SK-N-SH treated with all-trans-retinoic acid at 6 μM for 48 hours (cell line): ENCODE measurements around the gene FAM3D.

Source experiments
- ATAC-seq: fragments of 200-7000 bp; cut with Tn5 transposase; 3 replicates; pipeline ENCODE4 v1.9.1; 2020; ENCODE audit warnings: mild to moderate bottlenecking, moderate library complexity
- ARNTL ChIP-seq: fragments of 450-650 bp; formaldehyde crosslinking; IDR thresholded peaks from 2 replicates; pipeline ENCODE4 v1.5.0; 2020; ENCODE audit warnings: low read depth, mild to moderate bottlenecking, moderate library complexity, borderline replicate concordance
- BACH2 ChIP-seq: fragments of 250-450 bp; sonication (Bioruptor Pico); IDR thresholded peaks from 2 replicates; pipeline ENCODE4 v1.9.0; 2021; ENCODE audit warnings: mild to moderate bottlenecking, borderline replicate concordance
- CREB5 ChIP-seq: fragments of 250-450 bp; sonication (Bioruptor Pico); IDR thresholded peaks from 2 replicates; pipeline ENCODE4 v1.5.1; 2020; ENCODE audit warnings: low read depth, mild to moderate bottlenecking, moderate library complexity
- GLIS3 ChIP-seq: fragments of 250-450 bp; sonication (Bioruptor Pico); IDR thresholded peaks from 2 replicates; pipeline ENCODE4 v1.5.0; 2020; ENCODE audit warnings: mild to moderate bottlenecking, moderate library complexity
- ISL1 ChIP-seq: fragments of 250-450 bp; sonication (Bioruptor Pico); IDR thresholded peaks from 2 replicates; pipeline ENCODE4 v2.1.2; 2022; ENCODE audit warnings: mild to moderate bottlenecking, moderate library complexity
- OSR1 ChIP-seq: fragments of 250-450 bp; sonication (Bioruptor Pico); IDR thresholded peaks from 2 replicates; pipeline ENCODE4 v1.8.0; 2022; ENCODE audit warnings: moderate library complexity, mild to moderate bottlenecking, inconsistent platforms
- PATZ1 ChIP-seq: fragments of 250-450 bp; sonication (Bioruptor Pico); IDR thresholded peaks from 2 replicates; pipeline ENCODE4 v1.8.0; 2020; ENCODE audit warnings: mild to moderate bottlenecking, moderate library complexity, borderline replicate concordance
- PPARA ChIP-seq: fragments of 250-450 bp; sonication (Bioruptor Pico); IDR thresholded peaks from 2 replicates; pipeline ENCODE4 v1.5.0; 2020; ENCODE audit warnings: mild to moderate bottlenecking, borderline replicate concordance
- RARB ChIP-seq: fragments of 250-450 bp; sonication (Bioruptor Pico); IDR thresholded peaks from 2 replicates; pipeline ENCODE4 v1.8.0; 2021; ENCODE audit warnings: mild to moderate bottlenecking, moderate library complexity
- SNAI2 ChIP-seq: fragments of 250-450 bp; sonication (Bioruptor Pico); IDR thresholded peaks from 2 replicates; pipeline ENCODE4 v1.5.0; 2020; ENCODE audit warnings: mild to moderate bottlenecking, moderate library complexity
- TCF4 ChIP-seq: fragments of 250-450 bp; sonication (Bioruptor Pico); IDR thresholded peaks from 2 replicates; pipeline ENCODE4 v1.8.0; 2021; ENCODE audit warnings: mild to moderate bottlenecking, moderate library complexity, borderline replicate concordance
- TOX ChIP-seq: fragments of 250-450 bp; sonication (Bioruptor Pico); IDR thresholded peaks from 2 replicates; pipeline ENCODE4 v1.8.0; 2021; ENCODE audit warnings: mild to moderate bottlenecking, moderate library complexity, borderline replicate concordance
- TSHZ2 ChIP-seq: fragments of 250-450 bp; sonication (Bioruptor Pico); IDR thresholded peaks from 2 replicates; pipeline ENCODE4 v1.5.0; 2020; ENCODE audit warnings: mild to moderate bottlenecking, moderate library complexity
- ZC3H10 ChIP-seq: fragments of 250-450 bp; sonication (Bioruptor Pico); IDR thresholded peaks from 2 replicates; pipeline ENCODE4 v1.5.1; 2021; ENCODE audit warnings: mild to moderate bottlenecking, moderate library complexity
- ZFP3 ChIP-seq: fragments of 250-450 bp; sonication (Bioruptor Pico); IDR thresholded peaks from 2 replicates; pipeline ENCODE4 v1.5.0; 2020; ENCODE audit warnings: mild to moderate bottlenecking, moderate library complexity
- ZFP30 ChIP-seq: fragments of 450-650 bp; formaldehyde crosslinking; IDR thresholded peaks from 2 replicates; pipeline ENCODE4 v1.5.0; 2022; ENCODE audit warnings: mild to moderate bottlenecking, moderate library complexity
- ZNF565 ChIP-seq: fragments of 450-650 bp; formaldehyde crosslinking; conservative IDR thresholded peaks from 2 replicates; pipeline ENCODE4 v1.5.0; 2020; ENCODE audit warnings: low read depth, mild to moderate bottlenecking, moderate library complexity
- ZNF70 ChIP-seq: fragments of 450-650 bp; formaldehyde crosslinking; IDR thresholded peaks from 2 replicates; pipeline ENCODE4 v1.5.0; 2020; ENCODE audit warnings: mild to moderate bottlenecking, moderate library complexity
- ZNF8 ChIP-seq: fragments of 450-650 bp; formaldehyde crosslinking; IDR thresholded peaks from 2 replicates; pipeline ENCODE4 v1.5.0; 2020; ENCODE audit warnings: mild to moderate bottlenecking, moderate library complexity
- TF ChIP-seq, protein P1 (sequence below): fragments of 250-450 bp; sonication (Bioruptor Pico); IDR thresholded peaks from 2 replicates; pipeline ENCODE4 v1.5.1; 2021; ENCODE audit warnings: mild to moderate bottlenecking, moderate library complexity
- TF ChIP-seq, protein P2 (sequence below): fragments of 250-450 bp; sonication (Bioruptor Pico); IDR thresholded peaks from 2 replicates; pipeline ENCODE4 v1.8.0; 2021; ENCODE audit warnings: low read depth, mild to moderate bottlenecking, moderate library complexity, borderline replicate concordance

The FAM3D gene

GRCh38 chr3:58626841-58627569, 39.6 kb downstream of the FAM3D start (continued):
- TF ChIP-seq CREB5 (CRISPR knock-in tag) (no peak), TCF4 (CRISPR knock-in tag) (no peak), ZNF565 (CRISPR knock-in tag) (no peak), ZNF70 (CRISPR knock-in tag) (no peak)
- TF ChIP-seq, protein P1, sequence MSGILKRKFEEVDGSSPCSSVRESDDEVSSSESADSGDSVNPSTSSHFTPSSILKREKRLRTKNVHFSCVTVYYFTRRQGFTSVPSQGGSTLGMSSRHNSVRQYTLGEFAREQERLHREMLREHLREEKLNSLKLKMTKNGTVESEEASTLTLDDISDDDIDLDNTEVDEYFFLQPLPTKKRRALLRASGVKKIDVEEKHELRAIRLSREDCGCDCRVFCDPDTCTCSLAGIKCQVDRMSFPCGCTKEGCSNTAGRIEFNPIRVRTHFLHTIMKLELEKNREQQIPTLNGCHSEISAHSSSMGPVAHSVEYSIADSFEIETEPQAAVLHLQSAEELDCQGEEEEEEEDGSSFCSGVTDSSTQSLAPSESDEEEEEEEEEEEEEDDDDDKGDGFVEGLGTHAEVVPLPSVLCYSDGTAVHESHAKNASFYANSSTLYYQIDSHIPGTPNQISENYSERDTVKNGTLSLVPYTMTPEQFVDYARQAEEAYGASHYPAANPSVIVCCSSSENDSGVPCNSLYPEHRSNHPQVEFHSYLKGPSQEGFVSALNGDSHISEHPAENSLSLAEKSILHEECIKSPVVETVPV (CRISPR knock-in tag): no peak

DNA sequence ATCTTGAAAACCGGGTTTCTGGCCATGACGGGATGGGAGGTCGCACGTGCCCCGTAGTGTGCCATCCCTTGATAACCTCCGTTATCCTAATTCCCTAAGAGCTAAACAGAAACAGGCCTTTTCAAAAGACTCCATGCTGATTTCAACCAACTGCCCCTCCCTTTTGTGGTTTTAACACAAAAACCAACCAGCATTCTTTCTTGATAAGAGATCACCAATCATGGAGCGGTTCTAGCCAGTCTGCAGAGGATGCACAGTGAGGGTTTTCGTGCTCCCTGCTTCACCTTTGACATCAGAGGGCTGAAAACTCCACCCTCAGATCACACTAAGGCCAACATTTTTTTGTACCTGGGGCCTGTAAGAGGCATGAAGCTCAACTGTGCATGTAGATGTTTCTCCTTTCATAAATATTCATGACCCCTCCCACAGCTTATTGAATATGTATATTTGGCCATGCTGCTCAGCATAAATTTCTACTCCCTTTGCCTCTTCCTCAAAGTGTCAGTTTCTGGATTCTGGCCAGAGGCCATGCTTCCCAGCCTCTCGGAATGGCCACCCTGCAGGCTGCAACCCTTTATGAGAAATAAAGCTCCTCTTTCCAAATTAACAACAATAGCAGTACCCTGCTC, 41.3 kb downstream of the FAM3D start:
- no peak for ATAC-seq

More for the DNA sequence above, 41.3 kb downstream of the FAM3D start:
- TF ChIP-seq ZNF8 (CRISPR knock-in tag) (no peak), SNAI2 (CRISPR knock-in tag) (no peak), TOX (CRISPR knock-in tag) (no peak), ZNF565 (CRISPR knock-in tag) (no peak), GLIS3 (CRISPR knock-in tag) (no peak), TSHZ2 (no peak), ARNTL (CRISPR knock-in tag) (no peak), ZC3H10 (CRISPR knock-in tag) (no peak), ZFP30 (CRISPR knock-in tag) (no peak), TCF4 (CRISPR knock-in tag) (no peak), BACH2 (CRISPR knock-in tag) (no peak), OSR1 (CRISPR knock-in tag) (no peak), ZNF70 (CRISPR knock-in tag) (no peak), PATZ1 (CRISPR knock-in tag) (no peak), RARB (no peak), ZFP3 (CRISPR knock-in tag) (no peak), PPARA (CRISPR knock-in tag) (no peak), ISL1 (CRISPR knock-in tag) (no peak)
- TF ChIP-seq, protein P2, sequence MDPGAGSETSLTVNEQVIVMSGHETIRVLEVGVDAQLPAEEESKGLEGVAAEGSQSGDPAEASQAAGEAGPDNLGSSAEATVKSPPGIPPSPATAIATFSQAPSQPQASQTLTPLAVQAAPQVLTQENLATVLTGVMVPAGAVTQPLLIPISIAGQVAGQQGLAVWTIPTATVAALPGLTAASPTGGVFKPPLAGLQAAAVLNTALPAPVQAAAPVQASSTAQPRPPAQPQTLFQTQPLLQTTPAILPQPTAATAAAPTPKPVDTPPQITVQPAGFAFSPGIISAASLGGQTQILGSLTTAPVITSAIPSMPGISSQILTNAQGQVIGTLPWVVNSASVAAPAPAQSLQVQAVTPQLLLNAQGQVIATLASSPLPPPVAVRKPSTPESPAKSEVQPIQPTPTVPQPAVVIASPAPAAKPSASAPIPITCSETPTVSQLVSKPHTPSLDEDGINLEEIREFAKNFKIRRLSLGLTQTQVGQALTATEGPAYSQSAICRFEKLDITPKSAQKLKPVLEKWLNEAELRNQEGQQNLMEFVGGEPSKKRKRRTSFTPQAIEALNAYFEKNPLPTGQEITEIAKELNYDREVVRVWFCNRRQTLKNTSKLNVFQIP (CRISPR knock-in tag): no peak
